ENCODE measurements around the gene RALY. TPM values are rescaled to one million over a fixed set of nuclear protein-coding genes. Genes with fewer than 3 reads are reported as not detected.

Gene RALY
- total RNA-seq, 2 experiments from 2014 or later, result 136 to 163 TPM

GRCh38 chr20:34089655-34090345 lies 96.1 kb downstream of the RALY start:
- intact Hi-C loops (cut with micrococcal nuclease; ENCODE audit: unreplicated experiment), result no loop called here
- BruUV-seq (replicated peaks), result no TSS peak
- POLR2A ChIA-PET, result interaction anchor here (0.6 to 0.9 kb wide), 2 partner anchors 11 to 12 kb away, joined by 3 read pairs; no protein-coding TSS in a partner anchor
- no peak overlapping the region for H3K4me2 ChIP-seq (ENCODE audit: low read length)
- no peak overlapping the region for H2AFZ ChIP-seq (ENCODE audit: low read length)
- H3K36me3 ChIP-seq (ENCODE audit: insufficient read depth, low read length), result peaks cover 99% of the 10 kb centered on the region
- no peak overlapping the region for H3K4me3 ChIP-seq (ENCODE audit: low read depth, low read length, poor library complexity, severe bottlenecking)
- DNase-seq (ENCODE audit: low spot score), result no peak
- TF ChIP-seq EZH2phosphoT487 (IDR thresholded peaks at IDR 0.05; ENCODE audit: borderline replicate concordance, low read depth, low read length) (no peak), CTCF (conservative IDR thresholded peaks at IDR 0.05; ENCODE audit: low read length) (no peak)
- H3K79me2 ChIP-seq (ENCODE audit: insufficient read depth, low read depth, low read length), result peaks cover 33% of the 10 kb centered on the region; the same call in 1 of the 2 replicates
- CTCF ChIA-PET (ENCODE audit: unreplicated experiment), result no interaction called here
- H3K9me2 ChIP-seq (ENCODE audit: insufficient read depth, low read length), result no peaks in the 10 kb centered on the region
- H4K20me1 ChIP-seq (ENCODE audit: insufficient read depth, low read length), result peaks cover 4% of the 10 kb centered on the region; the same call in 1 of the 2 replicates
- no peaks in the 10 kb centered on the region for H3K9me3 ChIP-seq (ENCODE audit: low read length)
- no peak overlapping the region for H3K27ac ChIP-seq (ENCODE audit: low read depth, low read length, poor library complexity, severe bottlenecking)
- peaks cover 5% of the 10 kb centered on the region for H3K4me1 ChIP-seq (ENCODE audit: insufficient read depth, low read length, poor library complexity, severe bottlenecking)

- no peak for DNase-seq (ENCODE audit: low spot score)
- H2AFZ ChIP-seq (ENCODE audit: low read length), result no peak overlapping the region
- no TSS peak for BruUV-seq (replicated peaks)
- no peaks in the 10 kb centered on the region for H3K9me2 ChIP-seq (ENCODE audit: insufficient read depth, low read length)
- peaks cover 1% of the 10 kb centered on the region for H3K4me1 ChIP-seq (ENCODE audit: insufficient read depth, low read length, poor library complexity, severe bottlenecking)
- H3K9me3 ChIP-seq (ENCODE audit: low read length), result no peaks in the 10 kb centered on the region
- peaks cover 37% of the 10 kb centered on the region; the same call in 1 of the 2 replicates for H3K79me2 ChIP-seq (ENCODE audit: insufficient read depth, low read depth, low read length)
- POLR2A ChIA-PET, result interaction anchor here (0.6 kb wide), 1 partner anchor 31 kb away, joined by 3 read pairs; no protein-coding TSS in a partner anchor
- peaks cover 100% of the 10 kb centered on the region for H3K36me3 ChIP-seq (ENCODE audit: insufficient read depth, low read length)
- TF ChIP-seq EZH2phosphoT487 (IDR thresholded peaks at IDR 0.05; ENCODE audit: borderline replicate concordance, low read depth, low read length) (no peak), CTCF (conservative IDR thresholded peaks at IDR 0.05; ENCODE audit: low read length) (no peak)
- no peak overlapping the region for H3K4me3 ChIP-seq (ENCODE audit: low read depth, low read length, poor library complexity, severe bottlenecking)
- intact Hi-C loops (cut with micrococcal nuclease; ENCODE audit: unreplicated experiment), result no loop called here
- CTCF ChIA-PET (ENCODE audit: unreplicated experiment), result no interaction called here
- no peak overlapping the region for H3K27ac ChIP-seq (ENCODE audit: low read depth, low read length, poor library complexity, severe bottlenecking)
- H3K4me2 ChIP-seq (ENCODE audit: low read length), result no peak overlapping the region
- H4K20me1 ChIP-seq (ENCODE audit: insufficient read depth, low read length), result peaks cover 4% of the 10 kb centered on the region; the same call in 1 of the 2 replicates
Observed at GRCh38 chr20:34090645-34091044, 96.9 kb downstream of the RALY start.
